Measurements from ENCODE around the gene MIDN.

The MIDN gene

GRCh38 chr19:1240925-1241324, 7.5 kb upstream of the MIDN start:
- Histone ChIP-seq H3K9me3 (ENCODE audit: control insufficient read depth, insufficient read depth, low read length) (no peaks in the 10 kb centered on the region), H4K20me1 (ENCODE audit: control insufficient read depth, insufficient read depth, low read depth, low read length) (no peaks in the 10 kb centered on the region), H3K79me2 (ENCODE audit: control insufficient read depth, low read length) (peaks cover 43% of the 10 kb centered on the region), H3F3A (ENCODE audit: control insufficient read depth, insufficient read depth) (peaks cover 19% of the 10 kb centered on the region), H3K4me1 (ENCODE audit: control insufficient read depth, low read length) (peaks cover 59% of the 10 kb centered on the region), H3K27ac (ENCODE audit: low read depth, low read length) (peak overlapping the region; percentile 45), H3K9me2 (replicated peaks; ENCODE audit: control insufficient read depth, low read length) (no peaks in the 10 kb centered on the region), H3K4me3 (ENCODE audit: low read length) (peak overlapping the region; percentile 95), H3K36me3 (ENCODE audit: control insufficient read depth, low read length) (peaks cover 28% of the 10 kb centered on the region), H3K27me3 (ENCODE audit: control insufficient read depth, low read length) (peaks cover 31% of the 10 kb centered on the region), H3K4me2 (ENCODE audit: low read length) (peak overlapping the region; percentile 99)
- TF ChIP-seq CTCF (IDR thresholded peaks at IDR 0.05; ENCODE audit: low read depth, low read length, poor library complexity, severe bottlenecking) (no peak), EZH2phosphoT487 (IDR thresholded peaks at IDR 0.05; ENCODE audit: borderline replicate concordance, low read length) (no peak)

GRCh38 chr19:1241417-1242095, 6.8 kb upstream of the MIDN start, which contains the start of gene ATP5F1D:
Gene ATP5F1D (plus strand): TSS chr19:1241751. CDS start chr19:1241851, 100 bp downstream.
- H3K27ac ChIP-seq (ENCODE audit: low read depth, low read length): peak within 1 kb of the TSS; percentile 52
- H3F3A ChIP-seq (ENCODE audit: control insufficient read depth, insufficient read depth): peaks cover 20% of the 10 kb centered on the region
- peaks cover 32% of the 10 kb centered on the region for H3K36me3 ChIP-seq (ENCODE audit: control insufficient read depth, low read length)
- H3K27me3 ChIP-seq (ENCODE audit: control insufficient read depth, low read length): peaks cover 25% of the 10 kb centered on the region
- H3K4me3 ChIP-seq (ENCODE audit: low read length): peak within 1 kb of the TSS; percentile 95
- peak within 1 kb of the TSS; percentile 99 for H3K4me2 ChIP-seq (ENCODE audit: low read length)
- H4K20me1 ChIP-seq (ENCODE audit: control insufficient read depth, insufficient read depth, low read depth, low read length): no peaks in the 10 kb centered on the region
- TF ChIP-seq EZH2phosphoT487 (IDR thresholded peaks at IDR 0.05; ENCODE audit: borderline replicate concordance, low read length) (no peak), CTCF (IDR thresholded peaks at IDR 0.05; ENCODE audit: low read depth, low read length, poor library complexity, severe bottlenecking) (no peak)
- H3K9me2 ChIP-seq (replicated peaks; ENCODE audit: control insufficient read depth, low read length): no peaks in the 10 kb centered on the region
- peaks cover 43% of the 10 kb centered on the region for H3K79me2 ChIP-seq (ENCODE audit: control insufficient read depth, low read length)
- H3K4me1 ChIP-seq (ENCODE audit: control insufficient read depth, low read length): peaks cover 59% of the 10 kb centered on the region
- H3K9me3 ChIP-seq (ENCODE audit: control insufficient read depth, insufficient read depth, low read length): no peaks in the 10 kb centered on the region

- Histone ChIP-seq H3F3A (ENCODE audit: control insufficient read depth, insufficient read depth) (peaks cover 14% of the 10 kb centered on the region), H3K79me2 (ENCODE audit: control insufficient read depth, low read length) (peaks cover 47% of the 10 kb centered on the region), H3K27ac (ENCODE audit: low read depth, low read length) (peak overlapping the region; percentile 57), H3K4me2 (ENCODE audit: low read length) (peak overlapping the region; percentile 99), H3K9me3 (ENCODE audit: control insufficient read depth, insufficient read depth, low read length) (no peaks in the 10 kb centered on the region), H4K20me1 (ENCODE audit: control insufficient read depth, insufficient read depth, low read depth, low read length) (no peaks in the 10 kb centered on the region), H3K4me3 (ENCODE audit: low read length) (peak overlapping the region; percentile 72), H3K4me1 (ENCODE audit: control insufficient read depth, low read length) (peaks cover 55% of the 10 kb centered on the region), H3K9me2 (replicated peaks; ENCODE audit: control insufficient read depth, low read length) (no peaks in the 10 kb centered on the region), H3K27me3 (ENCODE audit: control insufficient read depth, low read length) (peaks cover 7% of the 10 kb centered on the region), H3K36me3 (ENCODE audit: control insufficient read depth, low read length) (peaks cover 35% of the 10 kb centered on the region)
- TF ChIP-seq CTCF (IDR thresholded peaks at IDR 0.05; ENCODE audit: low read depth, low read length, poor library complexity, severe bottlenecking) (peak; percentile 93), EZH2phosphoT487 (IDR thresholded peaks at IDR 0.05; ENCODE audit: borderline replicate concordance, low read length) (no peak)
These were observed 4.4 kb upstream of the MIDN start for GRCh38 chr19:1243768-1244692.
